Fibroblast of lung (primary cell): Measurements from ENCODE around the gene ATOH7.

Experiments used
- CTCF ChIP-seq, 2 donors: IDR thresholded peaks in 1 of 2; conservative IDR thresholded peaks in 1 of 2; 1 replicate in 1 of 2; 2 replicates in 1 of 2; pipeline ENCODE4 v1.5.1; 2011 to 2012; ENCODE audit warnings: low read length in 2 of 2, control low read depth in 1 of 2, inconsistent platforms in 1 of 2, low read depth in 1 of 2, mild to moderate bottlenecking in 1 of 2
- EZH2 ChIP-seq: IDR thresholded peaks from 2 replicates; pipeline ENCODE4 v1.5.1; 2012; ENCODE audit warnings: low read length, control low read depth, mild to moderate bottlenecking; ENCODE audit errors: missing control alignments

- TF ChIP-seq CTCF (conservative IDR thresholded peaks at IDR 0.05 in 1 of 2, IDR thresholded peaks at IDR 0.05 in 1 of 2; ENCODE audit: low read depth in 1 of 2, low read length in 2 of 2), result no peak
- TF ChIP-seq EZH2, result no peak
These were observed 3.7 kb upstream of the ATOH7 start for GRCh38 chr10:68235581-68235980.
